Pancreas (tissue), 10 donors: ENCODE results near the gene UBN1. TPM values are rescaled to one million over a fixed set of nuclear protein-coding genes. Genes with fewer than 3 reads are reported as not detected.

Source experiments
- ATAC-seq, 4 donors: fragments of 200-7000 bp; cut with Tn5 transposase; one replicate each; pipeline versions ENCODE4 v1.8.0 to v1.9.1; 2020; ENCODE audit warnings: mild to moderate bottlenecking in 4 of 4, moderate library complexity in 4 of 4
- DNase-seq, 6 donors: peaks; one replicate each; pipeline ENCODE4 v3.0.0-alpha.2; 2020
- FAIRE-seq: peaks from 2 replicates; lab custom pipeline; 2012; peaks lifted over from hg19 to GRCh38; lab: Jason Lieb, UNC
- H3K27ac ChIP-seq, 4 donors: fragments of 200-600 bp; sonication (generic); 1 replicate in 3 of 4; 2 replicates in 1 of 4; pipeline versions ENCODE4 v1.5.0 to v1.8.0; 2020
- H3K27me3 ChIP-seq, 4 donors: fragments of 200-600 bp; one replicate each; pipeline ENCODE4 v1.8.0; 2021
- H3K36me3 ChIP-seq, 3 donors: fragments of 200-600 bp; sonication (generic) in 1 of 3; one replicate each; pipeline versions ENCODE4 v1.5.0 to v1.8.0; 2020 to 2021
- H3K4me1 ChIP-seq, 3 donors: fragments of 200-600 bp; one replicate each; pipeline ENCODE4 v1.8.0; 2021
- H3K4me3 ChIP-seq, 4 donors: fragments of 200-600 bp; sonication (generic) in 2 of 4; one replicate each; pipeline versions ENCODE4 v1.5.0 to v1.8.0; 2020 to 2021
- H3K9me3 ChIP-seq, 4 donors: fragments of 200-600 bp; one replicate each; pipeline ENCODE4 v1.8.0; 2021
- CTCF ChIP-seq, 4 donors: fragments of 200-600 bp; sonication (generic) in 3 of 4; IDR thresholded peaks; one replicate each; pipeline versions ENCODE4 v1.5.0 to v1.8.0; 2021; ENCODE audit warnings: antibody characterized with exemption in 4 of 4
- WGBS, 2 donors: extraction: QIAGEN DNeasy Blood & Tissue Kit; methylation state at CpG; one replicate each; pipeline ENCODE4 v1.1.7; 2013; 5-methylcytosine and 5-hydroxymethylcytosine counted together
- intact Hi-C, 3 donors: fragments of 100-400 bp; cut with DNase I; formaldehyde crosslinking; loops; one replicate each; pipeline versions ENCODE4 v1.11.1 to v1.14.2; 2022
- polyA plus RNA-seq, 2 donors: library from polyadenylated mRNA; stranded (reverse); fragments of 200-250 nt; gene quantifications; one replicate each; pipeline ENCODE4 v1.2.3, GENCODE V29; 2013
- total RNA-seq, 6 donors: library from RNA; stranded (reverse); fragmentation: NEBNext Ultra II Directional in 4 of 6; extraction: Animal tissue kit (Norgen Biotek cat#: 25700) in 4 of 6; gene quantifications; one replicate each; pipeline versions ENCODE4 v1.2.1 to v1.2.4, GENCODE V29; 2021 to 2023
- donor health status: healthy with polysubstance abuse.
- donor health status: DM: no; HTN: no; CAD: no; lungs with moderate emphysema.
- donor health status: DM: no; HTN: no; CAD: no.
- donor health status: control.
- donor health status: control.
- donor health status: Bipolar disorder and iron deficiency.
- donor health status: DM: yes; HTN: yes; CAD: no.
- donor health status: DM: no; HTN: no; CAD: no.
- donor health status: DM: no; HTN: no; CAD: no.
- donor health status: DM: yes; HTN: yes; CAD: no.

Gene UBN1
- total and polyA plus RNA-seq, 8 donors: 8.0 to 17.3 (median 10.9) TPM

GRCh38 chr16:4836727-4837126 is 10.6 kb upstream of the UBN1 start:
- DNase-seq (no peak), ATAC-seq (no peak), FAIRE-seq (no peak)
- Histone ChIP-seq H3K9me3 (no peaks in the 10 kb centered on the region), H3K4me3 (no peak overlapping the region), H3K36me3 (peaks cover 2 to 39% (median 9%) of the 10 kb centered on the region in 3 donors), H3K27me3 (no peaks in the 10 kb centered on the region), H3K27ac (no peak overlapping the region), H3K4me1 (no peaks in the 10 kb centered on the region)
- WGBS, 2 donors: 76 to 80% methylated on average over 2 of the region's 2 CpGs
- intact Hi-C loops: no loop called here
- TF ChIP-seq CTCF (IDR thresholded peaks at IDR 0.05): no peak

GRCh38 chr16:4837733-4838501 is 9.4 kb upstream of the UBN1 start:
- WGBS, 2 donors: 82 to 87% methylated on average over 13 of the region's 13 CpGs
- Histone ChIP-seq H3K4me3 (no peak overlapping the region), H3K27me3 (no peaks in the 10 kb centered on the region), H3K36me3 (peaks cover 4 to 42% (median 5%) of the 10 kb centered on the region in 3 donors), H3K27ac (no peak overlapping the region), H3K4me1 (no peaks in the 10 kb centered on the region), H3K9me3 (no peaks in the 10 kb centered on the region)
- FAIRE-seq (no peak), ATAC-seq (peak in 1 of 4 donors; percentile 21), DNase-seq (no peak)
- intact Hi-C loops: no loop called here
- TF ChIP-seq CTCF (IDR thresholded peaks at IDR 0.05): no peak

GRCh38 chr16:4839942-4840341 is 7.3 kb upstream of the UBN1 start:
- H3K9me3 ChIP-seq: no peaks in the 10 kb centered on the region
- WGBS, 2 donors: 90 to 96% methylated on average over 5 of the region's 5 CpGs
- peaks cover 4 to 56% (median 5%) of the 10 kb centered on the region in 3 donors for H3K36me3 ChIP-seq
- H3K4me3 ChIP-seq: no peak overlapping the region
- intact Hi-C loops: loop anchor here in 1 of 3 donors (10.0 kb wide), 1 partner anchor 115 kb away; the partner anchor contains the start of gene SEC14L5
- H3K27ac ChIP-seq: no peak overlapping the region
- H3K4me1 ChIP-seq: peaks cover 0 to under 1% (median under 1%) of the 10 kb centered on the region in 3 donors
- no peak for ATAC-seq
- TF ChIP-seq CTCF (IDR thresholded peaks at IDR 0.05): no peak
- FAIRE-seq: no peak
- no peaks in the 10 kb centered on the region for H3K27me3 ChIP-seq
- DNase-seq: no peak

GRCh38 chr16:4840984-4841383 is 6.3 kb upstream of the UBN1 start:
- no peak for TF ChIP-seq CTCF (IDR thresholded peaks at IDR 0.05)
- Histone ChIP-seq H3K9me3 (no peaks in the 10 kb centered on the region), H3K36me3 (peaks cover 4 to 51% (median 5%) of the 10 kb centered on the region in 3 donors), H3K27me3 (no peaks in the 10 kb centered on the region), H3K27ac (no peak overlapping the region), H3K4me3 (no peak overlapping the region), H3K4me1 (peaks cover 6 to 11% (median 11%) of the 10 kb centered on the region in 3 donors)
- ATAC-seq (no peak), FAIRE-seq (no peak), DNase-seq (no peak)
- intact Hi-C loops: loop anchor here in 1 of 3 donors (10.0 kb wide), 1 partner anchor 114 kb away; the partner anchor contains the start of gene SEC14L5
- WGBS, 2 donors: 73 to 76% methylated on average over 5 of the region's 5 CpGs
